K562 (cell line): ENCODE data around the gene TGFB1I1. TPM values are rescaled to one million over a fixed set of nuclear protein-coding genes. Genes with fewer than 3 reads are reported as not detected.

Source experiments
- ATAC-seq: fragments of 200-7000 bp; cut with Tn5 transposase; 3 replicates; pipeline ENCODE4 v1.9.1; 2020; ENCODE audit warnings: moderate library complexity
- BruUV-seq: library from RNA; stranded (reverse); fragments of 400-500 nt; replicated peaks from 2 replicates; lab custom pipeline; 2021; lab: Mats Ljungman, UMichigan
- CTCF ChIA-PET: fragments of 300-600 bp; formaldehyde crosslinking; extraction: SDS; loops from one replicate; lab custom pipeline; 2021; ENCODE audit warnings: low intra/inter-chr PET ratio; lab: Yijun Ruan, JAX
- POLR2A ChIA-PET: fragments of 300-600, 350-650 bp; sonication (Branson Sonifier 250); formaldehyde crosslinking; extraction: SDS; loops from one replicate; lab custom pipeline; 2021; ENCODE audit warnings: antibody characterized with exemption, inconsistent platforms; lab: Yijun Ruan, JAX
- DNase-seq, 4 experiments: peaks; one replicate each; pipeline versions ENCODE4 v3.0.0 to v3.0.0-alpha.2; 2011 to 2018; ENCODE audit warnings: low spot score in 3 of 4, mixed read lengths in 3 of 4; ENCODE audit errors: extremely low read depth in 1 of 4
- FAIRE-seq: peaks from 2 replicates; lab custom pipeline; 2011; peaks lifted over from hg19 to GRCh38; lab: Jason Lieb, UNC
- H2AFZ ChIP-seq: 2 replicates; pipeline ENCODE4 v1.6.0; 2011; ENCODE audit warnings: low read depth, low read length, control low read depth, inconsistent platforms
- H3K27ac ChIP-seq: fragments of 200-600 bp; 3 replicates; pipeline ENCODE4 v1.8.0; 2011; ENCODE audit warnings: low read depth, mild to moderate bottlenecking, control low read depth, inconsistent platforms, low read length, moderate library complexity, mixed read lengths; ENCODE audit errors: extremely low read depth
- H3K27me3 ChIP-seq, 2 experiments: fragments of 300-600 bp in 1 of 2; 2 replicates in 1 of 2; 3 replicates in 1 of 2; pipeline versions ENCODE4 v1.6.0 to v1.8.0; 2011; ENCODE audit warnings: inconsistent platforms in 2 of 2, low read length in 2 of 2, mild to moderate bottlenecking in 1 of 2, mixed read lengths in 1 of 2, moderate library complexity in 1 of 2; ENCODE audit not compliant: control insufficient read depth in 2 of 2, insufficient read depth in 2 of 2
- H3K36me3 ChIP-seq: fragments of 300-600 bp; 3 replicates; pipeline ENCODE4 v1.8.0; 2011; ENCODE audit warnings: mild to moderate bottlenecking, low read length, inconsistent platforms; ENCODE audit not compliant: control insufficient read depth, insufficient read depth
- H3K4me1 ChIP-seq, 2 experiments: fragments of 200-600 bp in 1 of 2; replicated peaks in 1 of 2; 2 replicates in 1 of 2; 3 replicates in 1 of 2; pipeline versions ENCODE4 v1.5.1 to v1.8.0; 2011; ENCODE audit warnings: inconsistent platforms in 2 of 2, low read length in 2 of 2, mild to moderate bottlenecking in 1 of 2, mixed read lengths in 1 of 2, moderate library complexity in 1 of 2; ENCODE audit not compliant: control insufficient read depth in 2 of 2, insufficient read depth in 2 of 2
- H3K4me2 ChIP-seq: 2 replicates; pipeline ENCODE4 v1.6.1; 2011; ENCODE audit warnings: low read length, control low read depth, inconsistent platforms, mixed read lengths; ENCODE audit not compliant: insufficient read depth
- H3K4me3 ChIP-seq: fragments of 200-600 bp; sonication (generic), shearing (Covaris generic); 2 replicates; pipeline ENCODE4 v1.5.1; 2016; ENCODE audit warnings: control low read depth, inconsistent platforms
- H3K79me2 ChIP-seq: fragments of 200-600 bp; 3 replicates; pipeline ENCODE4 v1.8.0; 2011; ENCODE audit warnings: low read length, inconsistent platforms; ENCODE audit not compliant: control insufficient read depth, insufficient read depth
- H3K9ac ChIP-seq, 2 experiments: 2 replicates each; pipeline versions ENCODE4 v1.6.0 to v1.6.1; 2011; ENCODE audit warnings: low read depth in 2 of 2, low read length in 2 of 2, control low read depth in 1 of 2, inconsistent platforms in 1 of 2, mild to moderate bottlenecking in 1 of 2, mixed read lengths in 1 of 2; ENCODE audit not compliant: insufficient read depth in 1 of 2
- H3K9me1 ChIP-seq: one replicate; pipeline ENCODE4 v1.6.0; 2011; ENCODE audit warnings: inconsistent platforms, mild to moderate bottlenecking, low read length, moderate library complexity; ENCODE audit not compliant: control insufficient read depth, insufficient read depth
- H3K9me3 ChIP-seq: replicated peaks from 2 replicates; pipeline ENCODE4 v1.5.1; 2011; ENCODE audit warnings: low read depth, low read length, inconsistent platforms; ENCODE audit not compliant: control insufficient read depth, insufficient read depth
- H4K20me1 ChIP-seq: replicated peaks from 2 replicates; pipeline ENCODE4 v1.6.1; 2011; ENCODE audit warnings: low read length, inconsistent platforms, mixed read lengths; ENCODE audit not compliant: control insufficient read depth, insufficient read depth
- CCAR2 ChIP-seq: fragments of 200-400 bp; formaldehyde crosslinking; IDR thresholded peaks from 2 replicates; pipeline ENCODE4 v1.6.1; 2017; ENCODE audit warnings: mild to moderate bottlenecking, low read depth, low read length
- IFI16 ChIP-seq: fragments of 250-450 bp; sonication (Bioruptor Pico); IDR thresholded peaks from 2 replicates; pipeline ENCODE4 v2.1.2; 2022; ENCODE audit warnings: mild to moderate bottlenecking, inconsistent platforms
- KLF16 ChIP-seq: IDR thresholded peaks from 2 replicates; pipeline ENCODE4 v1.6.1; 2016; ENCODE audit warnings: antibody characterized with exemption
- NBN ChIP-seq: fragments of 450-650 bp; IDR thresholded peaks from 2 replicates; pipeline ENCODE4 v1.6.1; 2016; ENCODE audit warnings: low read depth, mild to moderate bottlenecking
- NONO ChIP-seq, 2 experiments: fragments of 200-400 bp in 1 of 2; fragments of 450-650 bp in 1 of 2; formaldehyde crosslinking in 1 of 2; IDR thresholded peaks; 2 replicates each; pipeline ENCODE4 v1.6.1; 2017; ENCODE audit warnings: low read depth in 2 of 2, mild to moderate bottlenecking in 2 of 2, moderate library complexity in 2 of 2, low read length in 1 of 2
- PHTF2 ChIP-seq: fragments of 250-450 bp; sonication (Bioruptor Pico); IDR thresholded peaks from 2 replicates; pipeline ENCODE4 v1.5.0; 2021; ENCODE audit warnings: mild to moderate bottlenecking
- POLR2H ChIP-seq: IDR thresholded peaks from 2 replicates; pipeline ENCODE4 v1.6.1; 2016; ENCODE audit warnings: missing genetic modification characterization, low read depth, mild to moderate bottlenecking, control low read depth, missing compliant biosample characterization, moderate library complexity
- RBM39 ChIP-seq: fragments of 200-400 bp; formaldehyde crosslinking; optimal IDR thresholded peaks from 2 replicates; pipeline ENCODE3; 2018; ENCODE audit warnings: low read depth, low read length
- WGBS: fragments of 100-300 bp; shearing (Covaris generic); methylation state at CpG from one replicate; pipeline ENCODE4 v1.1.6; 2016; ENCODE audit warnings: low coverage, mixed read lengths; ENCODE audit not compliant: insufficient coverage; ENCODE audit errors: missing lambda C conversion rate; 5-methylcytosine and 5-hydroxymethylcytosine counted together
- in situ Hi-C: fragments of 300-500 bp; cut with MboI; formaldehyde crosslinking; loops from 4 replicates; pipeline ENCODE4 v1.15.0; 2018; ENCODE audit warnings: inconsistent platforms, mixed read lengths
- intact Hi-C: fragments of 100-400 bp; cut with micrococcal nuclease; formaldehyde crosslinking; loops from 2 replicates; pipeline ENCODE4 v1.14.2; 2022
- polyA plus RNA-seq, 8 experiments: library from polyadenylated mRNA; depleted of rRNA in 4 of 8; stranded (reverse) in 5 of 8; unstranded in 3 of 8; fragments of >200 nt; fragmentation: Nextera tagmentation in 2 of 8; fragmentation: Illumina TruSeq in 1 of 8; extraction: Ambion mirVana in 2 of 8; extraction: Trizol in 1 of 8; gene quantifications; 2 replicates each; pipeline versions ENCODE4 v1.2.1 to v1.2.3, GENCODE V29; 2011 to 2014; ENCODE audit warnings: inconsistent platforms in 1 of 8, missing spikeins in 1 of 8
- total RNA-seq, 7 experiments: library from RNA; depleted of rRNA in 6 of 7; stranded (reverse); fragments of >200 nt in 6 of 7; fragmentation: Illumina TruSeq in 2 of 7; extraction: Trizol in 2 of 7; gene quantifications; 2 replicates each; pipeline versions ENCODE4 v1.2.1 to v1.2.3, GENCODE V29; 2011 to 2021; ENCODE audit warnings: low replicate concordance in 1 of 7

TGFB1I1 gene
- total and polyA plus RNA-seq, 9 of the 15 experiments (the other 6 are each of a cell fraction or from before 2014, with no cell fraction given), result 0.04 to 0.91 (median 0.19) TPM

- no peak for TF ChIP-seq RBM39
- TF ChIP-seq PHTF2, result no peak
- no peak for TF ChIP-seq CCAR2
- TF ChIP-seq KLF16, result no peak
- TF ChIP-seq NONO (IDR thresholded peaks at IDR 0.05; ENCODE audit: low read depth in 2 of 2, low read length in 1 of 2), result no peak
- no peak for TF ChIP-seq POLR2H (tag)
- TF ChIP-seq IFI16 (CRISPR knock-in tag), result no peak
- TF ChIP-seq NBN, result no peak
- intact Hi-C loops (no loop called here), in situ Hi-C loops (loop anchor here (25.0 kb wide), 1 partner anchor 449 kb away; the partner anchor contains the start of gene HSD3B7)
- Histone ChIP-seq H3K27ac (no peak overlapping the region), H3K9me3 (no peaks in the 10 kb centered on the region), H3K9me1 (no peaks in the 10 kb centered on the region), H3K4me3 (no peak overlapping the region), H3K36me3 (no peaks in the 10 kb centered on the region), H4K20me1 (no peaks in the 10 kb centered on the region), H3K9ac (peak overlapping the region in 1 of 2 experiments; percentile 40; a peak in 2 of 4 replicates), H3K4me2 (no peak overlapping the region), H2AFZ (no peak overlapping the region), H3K4me1 (peaks cover 3 to 13% of the 10 kb centered on the region in 2 experiments; a peak in 1 of 5 replicates), H3K79me2 (no peaks in the 10 kb centered on the region), H3K27me3 (no peaks in the 10 kb centered on the region)
- no peak for DNase-seq
- 57% methylated on average over 23 of the region's 44 CpGs for WGBS
- ATAC-seq, result no peak; the same call in 1 of the 3 replicates
- FAIRE-seq, result no peak
- BruUV-seq, result no TSS peak
- POLR2A ChIA-PET, result no interaction called here
- CTCF ChIA-PET, result no interaction called here
Measured at GRCh38 chr16:31436221-31437045, 35.5 kb upstream of the TGFB1I1 start.
